ENCODE results near the gene TECPR1.
A peak's percentile ranks its signal among the peaks of the same experiment; 100 is the strongest.

TECPR1 gene

DNA sequence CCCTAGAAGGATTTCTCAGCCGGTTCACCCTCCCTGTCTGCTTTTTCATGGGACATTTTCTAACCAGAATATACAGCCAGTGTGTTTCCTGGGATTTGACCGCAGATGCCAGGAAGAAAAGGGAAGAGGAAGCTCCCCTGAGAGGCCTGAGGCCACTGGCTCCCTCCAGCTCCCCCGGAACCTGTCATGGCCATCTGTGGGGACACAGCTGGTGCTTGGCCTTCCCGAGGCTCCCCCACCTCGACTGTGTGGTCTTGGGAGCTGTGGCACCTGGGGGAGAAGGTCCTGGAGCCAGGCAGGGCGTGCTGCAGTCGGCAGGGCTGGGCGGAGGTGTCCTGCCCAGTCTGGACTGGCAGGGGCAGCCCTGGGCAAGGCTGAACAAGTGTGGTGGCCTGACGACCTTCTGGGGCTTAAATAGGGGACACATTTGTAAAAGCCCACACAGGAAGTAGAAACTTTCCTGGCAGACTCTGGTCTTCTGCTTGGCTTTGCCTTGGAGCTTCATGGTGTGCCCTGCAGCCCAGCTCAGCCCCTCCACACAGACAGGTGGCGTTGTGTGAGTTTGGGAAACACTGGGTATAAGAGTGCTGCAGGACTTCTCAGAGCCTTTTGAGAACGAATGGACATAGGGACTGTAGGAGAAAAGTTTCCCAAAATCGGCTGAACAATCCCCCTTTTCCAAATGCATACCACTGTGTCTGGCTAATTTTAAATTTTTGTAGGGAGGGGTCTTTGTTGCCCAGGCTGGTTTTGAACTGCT is 36.2 kb upstream of the TECPR1 start:
- Histone ChIP-seq H3K9me3 (ENCODE audit: control insufficient read depth, insufficient read depth, low read length) (no peaks in the 10 kb centered on the region), H3K36me3 (ENCODE audit: insufficient read depth, low read length) (peaks cover 2% of the 10 kb centered on the region), H3K4me1 (ENCODE audit: insufficient read depth, low read length) (peaks cover 35% of the 10 kb centered on the region), H3K9ac (ENCODE audit: low read depth, low read length) (no peak overlapping the region)

DNA sequence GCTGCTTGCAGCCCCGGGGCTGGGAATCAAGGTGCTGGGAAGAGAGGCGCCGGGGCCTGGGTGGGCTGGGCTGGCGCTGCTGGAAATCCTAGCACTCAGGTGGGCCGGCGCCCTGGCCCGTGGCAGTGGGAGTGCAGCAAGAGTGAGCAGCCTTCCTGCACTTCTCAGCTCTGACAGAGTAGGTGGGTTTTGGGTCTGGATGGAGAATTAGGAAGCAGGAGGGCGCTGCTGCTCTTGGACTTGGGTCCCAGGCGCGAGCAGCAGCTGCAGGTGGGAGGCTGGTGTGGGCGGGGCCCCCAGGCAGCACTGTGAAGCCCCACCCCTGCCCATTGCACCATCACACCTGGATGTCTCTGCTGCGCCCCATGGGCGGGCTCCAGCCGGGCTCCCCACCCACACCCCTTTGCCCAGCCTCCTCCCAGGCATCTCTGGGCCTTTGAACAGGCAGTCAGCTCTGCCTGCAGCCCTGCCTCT is 35.5 kb upstream of the TECPR1 start:
- Histone ChIP-seq H3K9ac (ENCODE audit: low read depth, low read length) (no peak overlapping the region), H3K4me1 (ENCODE audit: insufficient read depth, low read length) (peaks cover 42% of the 10 kb centered on the region), H3K36me3 (ENCODE audit: insufficient read depth, low read length) (peaks cover 6% of the 10 kb centered on the region), H3K9me3 (ENCODE audit: control insufficient read depth, insufficient read depth, low read length) (no peaks in the 10 kb centered on the region)

DNA sequence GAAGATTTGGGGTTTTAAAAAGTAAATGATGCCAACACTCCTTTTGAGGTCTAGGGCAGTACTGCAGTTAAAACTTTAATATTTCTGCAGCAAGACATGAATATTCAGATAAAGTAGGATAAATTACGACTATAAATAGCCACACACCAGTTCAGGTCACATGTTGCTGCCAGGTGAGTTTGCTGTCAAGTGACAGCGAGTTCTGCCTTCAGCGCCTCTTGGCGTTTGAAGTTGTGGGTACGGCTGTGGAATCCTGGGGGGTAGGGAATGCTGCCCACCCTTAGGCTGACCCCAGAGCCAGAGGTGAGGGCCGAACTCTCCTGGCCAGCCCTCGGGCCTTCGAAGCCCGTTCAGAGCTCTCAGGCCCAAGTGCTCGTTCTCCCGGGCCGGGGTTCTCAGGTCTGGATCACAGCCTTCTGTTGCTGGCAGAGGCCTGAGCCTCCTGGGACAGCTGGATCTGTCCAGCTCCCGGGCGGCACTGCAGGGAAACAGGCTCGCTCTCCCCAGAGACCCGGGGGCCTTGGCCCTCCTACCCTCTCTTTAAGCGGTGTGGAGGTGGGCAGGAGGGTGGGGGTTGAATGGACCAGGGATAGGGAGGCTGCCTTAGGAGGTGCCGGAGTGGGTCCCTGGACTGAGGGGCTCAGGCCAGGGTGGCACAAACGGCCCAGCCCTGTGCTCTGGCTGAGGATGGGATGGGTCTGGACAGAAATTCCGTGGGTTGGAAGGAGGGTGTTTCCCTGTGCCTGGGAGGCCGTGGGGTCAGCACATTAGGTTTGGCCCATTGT is 34.9 kb upstream of the TECPR1 start:
- Histone ChIP-seq H3K9ac (ENCODE audit: low read depth, low read length) (no peak overlapping the region), H3K4me1 (ENCODE audit: insufficient read depth, low read length) (peaks cover 43% of the 10 kb centered on the region)

DNA sequence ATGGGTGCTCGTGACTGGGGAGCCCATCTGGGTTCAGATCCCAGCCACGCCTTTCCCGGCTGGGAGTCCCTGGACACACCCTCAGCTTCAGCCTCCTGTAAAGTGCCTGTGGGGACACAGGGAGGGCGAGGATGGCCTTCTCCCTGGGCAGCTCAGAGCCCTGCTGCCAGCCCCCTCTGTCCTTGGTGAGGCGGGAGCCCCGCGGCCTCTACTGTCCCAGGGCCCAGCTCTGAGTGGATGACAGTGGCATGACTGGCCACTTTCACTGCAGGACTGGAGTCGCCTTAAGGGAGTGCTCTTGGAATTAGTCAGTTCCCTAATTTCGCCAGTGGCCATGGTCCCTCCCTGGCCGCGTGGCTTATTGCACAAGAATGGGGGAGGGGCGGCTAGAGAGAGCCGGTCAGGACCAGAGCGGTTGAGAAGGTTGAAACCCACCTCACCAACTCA is 34.1 kb upstream of the TECPR1 start:
- no peaks in the 10 kb centered on the region for H3K9me3 ChIP-seq (ENCODE audit: control insufficient read depth, insufficient read depth, low read length)
- peaks cover 4% of the 10 kb centered on the region for H3K36me3 ChIP-seq (ENCODE audit: insufficient read depth, low read length)
- H3K9ac ChIP-seq (ENCODE audit: low read depth, low read length), result no peak overlapping the region
- H3K4me1 ChIP-seq (ENCODE audit: insufficient read depth, low read length), result peaks cover 43% of the 10 kb centered on the region

More for the DNA sequence above, 34.9 kb upstream of the TECPR1 start:
- H3K36me3 ChIP-seq (ENCODE audit: insufficient read depth, low read length), result peaks cover 4% of the 10 kb centered on the region
- H3K9me3 ChIP-seq (ENCODE audit: control insufficient read depth, insufficient read depth, low read length), result no peaks in the 10 kb centered on the region

DNA sequence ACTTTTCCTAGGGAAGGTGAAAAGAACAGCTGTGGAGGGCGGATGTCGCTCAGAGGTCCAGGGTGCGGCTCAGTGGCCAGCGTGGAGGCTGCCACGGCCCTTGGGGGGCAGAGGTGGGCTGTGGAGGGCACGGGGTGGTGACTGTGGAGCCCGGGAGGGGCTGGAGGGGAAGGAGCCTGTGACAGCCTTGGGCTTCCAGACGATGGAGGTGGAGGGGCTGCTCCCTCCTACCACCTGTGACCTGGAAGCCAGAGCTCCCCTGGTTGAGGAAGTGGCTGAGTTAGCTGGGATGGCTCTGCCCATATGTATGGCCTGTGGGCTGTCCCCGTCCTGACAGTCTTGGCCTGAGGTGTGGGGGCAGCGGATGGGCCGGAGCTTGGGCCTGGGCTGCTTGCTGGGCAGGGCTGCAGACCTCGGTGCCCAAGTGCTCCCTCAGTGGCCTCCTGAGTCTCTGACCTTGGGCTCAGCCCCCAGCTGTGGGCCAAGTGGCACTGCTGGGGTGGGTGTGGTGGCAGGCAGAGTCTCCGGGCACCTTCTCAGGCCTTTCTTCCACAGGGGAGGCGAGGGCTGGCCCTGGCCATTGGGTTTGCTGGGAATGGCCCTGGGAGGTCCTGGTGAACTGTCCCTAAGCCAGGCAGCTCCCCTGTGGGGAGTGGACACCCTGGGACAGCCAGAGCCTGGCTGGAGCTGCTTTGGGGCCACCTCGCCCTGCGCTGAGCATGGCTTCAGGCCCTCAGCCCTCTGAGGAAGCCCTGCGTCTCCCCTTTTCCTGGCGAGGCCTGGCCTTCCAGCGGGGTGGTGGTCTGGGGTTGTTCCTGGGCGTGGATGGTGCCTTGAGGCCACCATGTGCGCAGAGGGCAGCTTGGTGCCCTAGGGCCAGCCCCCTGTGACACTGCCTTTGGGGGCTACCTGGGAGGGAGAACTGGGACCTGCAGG is 33.4 kb upstream of the TECPR1 start:
- no peaks in the 10 kb centered on the region for H3K9me3 ChIP-seq (ENCODE audit: control insufficient read depth, insufficient read depth, low read length)
- H3K36me3 ChIP-seq (ENCODE audit: insufficient read depth, low read length), result peaks cover 4% of the 10 kb centered on the region
- H3K9ac ChIP-seq (ENCODE audit: low read depth, low read length), result no peak overlapping the region
- peaks cover 43% of the 10 kb centered on the region for H3K4me1 ChIP-seq (ENCODE audit: insufficient read depth, low read length)

DNA sequence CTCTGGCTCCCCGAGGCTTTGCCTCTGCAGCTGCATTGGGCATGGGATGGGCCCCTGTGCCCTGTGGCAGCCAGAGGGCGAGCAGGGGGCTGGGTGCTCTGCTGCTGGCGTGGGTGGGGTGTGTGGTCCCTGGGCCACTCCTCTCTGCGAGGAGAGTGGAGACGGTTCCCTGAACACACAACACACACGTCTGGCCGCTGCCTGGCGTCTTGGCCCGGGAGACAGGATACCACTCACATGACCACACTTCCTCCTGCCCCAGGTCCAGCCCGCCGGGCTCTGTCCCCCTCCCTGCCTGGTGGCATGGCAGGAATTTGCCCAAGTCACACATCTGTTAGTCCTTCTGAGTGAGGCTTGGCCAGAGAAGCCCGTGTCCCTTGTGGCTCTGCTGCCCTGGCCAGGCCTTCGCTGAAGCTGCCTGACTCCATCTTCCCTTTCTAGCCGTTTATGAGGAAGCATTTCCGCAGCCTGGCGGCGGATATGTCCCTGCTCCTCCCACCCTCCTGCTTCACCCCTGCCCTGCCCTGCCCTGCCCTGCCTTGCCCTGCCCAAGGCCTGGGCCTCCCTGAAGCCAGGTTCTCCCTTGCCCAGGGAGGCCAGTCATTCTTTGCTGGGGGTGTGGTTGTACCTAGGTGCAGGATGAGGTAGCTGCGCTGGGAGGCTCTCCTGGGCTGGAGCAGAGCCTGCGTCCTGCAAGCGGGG is 32.5 kb upstream of the TECPR1 start:
- Histone ChIP-seq H3K9ac (ENCODE audit: low read depth, low read length) (no peak overlapping the region), H3K9me3 (ENCODE audit: control insufficient read depth, insufficient read depth, low read length) (no peaks in the 10 kb centered on the region), H3K4me1 (ENCODE audit: insufficient read depth, low read length) (peaks cover 43% of the 10 kb centered on the region), H3K36me3 (ENCODE audit: insufficient read depth, low read length) (peaks cover 4% of the 10 kb centered on the region)

DNA sequence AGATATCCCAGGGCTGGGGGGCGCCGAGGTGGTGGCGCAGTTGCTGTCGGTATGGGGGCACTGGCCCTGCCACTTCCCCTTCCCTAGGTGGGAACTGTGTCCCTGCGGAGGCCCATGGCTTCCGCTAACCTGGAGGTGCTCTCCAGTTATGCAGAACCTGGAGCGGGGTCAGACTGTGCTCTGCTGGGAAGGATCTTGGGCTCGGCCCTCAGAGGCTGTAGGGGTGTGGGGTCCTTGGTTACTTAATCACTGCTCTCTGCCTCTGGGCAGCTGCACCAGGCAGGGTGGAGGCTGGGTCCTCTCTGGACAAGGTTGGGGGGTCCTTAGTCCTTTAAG is 31.8 kb upstream of the TECPR1 start:
- Histone ChIP-seq H3K4me1 (ENCODE audit: insufficient read depth, low read length) (peaks cover 43% of the 10 kb centered on the region), H3K9ac (ENCODE audit: low read depth, low read length) (no peak overlapping the region), H3K9me3 (ENCODE audit: control insufficient read depth, insufficient read depth, low read length) (no peaks in the 10 kb centered on the region), H3K36me3 (ENCODE audit: insufficient read depth, low read length) (peaks cover 4% of the 10 kb centered on the region; the same call in 1 of the 2 replicates)

DNA sequence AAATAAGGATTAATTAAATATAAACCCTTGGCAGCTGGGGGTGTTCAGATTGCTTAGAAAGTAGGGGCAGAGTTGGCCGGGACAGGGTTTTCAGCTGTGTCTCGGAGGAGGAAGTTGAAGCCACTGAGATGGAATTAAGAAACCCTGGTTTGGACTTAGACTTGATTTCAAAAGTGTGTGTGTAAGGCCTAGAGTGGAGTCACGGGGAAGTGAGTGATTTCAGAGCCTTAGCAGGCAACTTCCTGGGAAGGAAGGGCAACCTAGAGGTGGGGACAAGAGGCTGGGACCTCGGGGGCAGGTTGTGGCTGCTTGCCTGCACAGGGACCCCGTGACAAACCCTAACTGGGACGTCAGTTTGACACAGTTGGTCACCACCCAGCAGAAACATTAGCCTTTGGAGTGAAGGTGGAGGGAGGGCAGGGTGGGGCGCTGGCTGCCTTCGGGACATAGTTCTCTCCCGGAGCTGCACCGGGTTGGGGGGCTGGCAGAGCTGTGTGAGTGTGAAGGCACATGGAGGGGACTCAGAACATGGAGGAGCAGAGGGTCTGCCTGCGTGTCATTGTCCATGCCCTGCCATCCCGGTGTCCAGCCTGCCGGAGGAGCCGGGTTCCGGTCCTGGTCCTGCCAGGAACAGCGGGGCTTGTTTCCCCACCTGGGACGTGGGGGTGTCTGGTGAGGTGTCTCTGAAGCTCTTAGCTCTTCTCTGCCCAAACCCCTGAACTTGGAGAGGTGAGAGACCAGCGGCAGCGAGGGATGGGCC is 31.3 kb upstream of the TECPR1 start:
- Histone ChIP-seq H3K9ac (ENCODE audit: low read depth, low read length) (peak overlapping the region; percentile 96; the same call in 1 of the 2 replicates), H3K4me1 (ENCODE audit: insufficient read depth, low read length) (peaks cover 43% of the 10 kb centered on the region)

DNA sequence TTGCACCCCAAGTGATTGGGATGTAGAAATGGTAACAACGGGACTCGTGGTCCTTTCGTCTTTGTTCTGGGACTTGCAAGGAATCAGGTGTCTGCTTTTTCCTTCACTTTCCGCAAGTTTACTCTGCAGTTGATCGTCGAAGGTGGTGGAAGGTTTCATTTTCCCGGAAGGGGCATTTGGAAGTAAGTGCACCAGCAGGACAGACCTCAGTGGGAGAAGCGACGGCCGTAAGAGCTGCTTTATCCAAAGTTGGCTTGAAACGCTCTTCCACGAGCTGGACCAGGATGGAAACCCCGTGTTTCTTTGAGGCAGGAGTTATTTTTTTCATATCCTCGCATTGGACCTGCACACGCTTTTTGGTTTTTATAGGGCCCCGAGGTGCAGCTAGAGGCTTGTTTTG is 30.7 kb upstream of the TECPR1 start:
- Histone ChIP-seq H3K4me1 (ENCODE audit: insufficient read depth, low read length) (peaks cover 38% of the 10 kb centered on the region), H3K36me3 (ENCODE audit: insufficient read depth, low read length) (peaks cover 4% of the 10 kb centered on the region; the same call in 1 of the 2 replicates), H3K9me3 (ENCODE audit: control insufficient read depth, insufficient read depth, low read length) (no peaks in the 10 kb centered on the region), H3K9ac (ENCODE audit: low read depth, low read length) (peak overlapping the region; percentile 96)

More for the DNA sequence above, 31.3 kb upstream of the TECPR1 start:
- H3K9me3 ChIP-seq (ENCODE audit: control insufficient read depth, insufficient read depth, low read length), result no peaks in the 10 kb centered on the region
- H3K36me3 ChIP-seq (ENCODE audit: insufficient read depth, low read length), result peaks cover 4% of the 10 kb centered on the region; the same call in 1 of the 2 replicates

DNA sequence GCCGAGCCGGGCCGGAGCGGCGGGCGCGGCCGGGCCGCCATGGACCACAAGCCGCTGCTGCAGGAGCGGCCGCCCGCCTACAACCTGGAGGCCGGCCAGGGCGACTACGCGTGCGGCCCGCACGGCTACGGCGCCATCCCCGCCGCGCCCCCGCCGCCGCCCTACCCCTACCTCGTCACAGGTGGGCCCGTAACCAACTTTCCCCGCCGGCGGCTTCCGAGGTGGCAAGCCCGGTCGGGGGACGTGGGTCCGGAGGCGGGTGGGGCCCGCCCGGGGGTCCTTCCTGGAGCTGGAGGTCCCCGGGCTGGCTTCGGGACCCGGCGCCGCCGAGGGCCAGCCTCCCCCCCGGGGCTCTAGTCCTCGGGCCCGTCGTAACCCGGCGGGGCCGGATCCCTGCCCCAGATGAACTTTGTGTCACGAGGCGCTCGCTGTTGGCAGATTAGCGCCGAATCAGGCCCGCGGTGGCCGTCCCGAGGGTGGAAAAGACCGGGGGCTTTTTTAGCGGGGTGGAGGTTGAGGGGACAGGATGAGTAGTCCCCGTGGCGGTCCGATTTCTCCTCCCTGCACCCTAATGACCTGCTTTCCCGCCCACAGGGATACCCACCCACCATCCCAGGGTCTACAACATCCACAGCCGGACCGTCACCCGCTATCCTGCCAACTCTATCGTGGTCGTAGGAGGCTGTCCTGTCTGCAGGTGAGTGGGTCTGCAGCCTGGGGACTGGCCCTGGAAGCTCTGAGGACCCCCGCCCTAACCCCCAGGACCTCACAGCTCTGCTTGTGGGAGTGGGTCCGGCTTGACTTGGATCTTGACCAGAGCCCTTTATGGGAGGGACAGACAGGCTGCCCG is 29.9 kb upstream of the TECPR1 start:
- Histone ChIP-seq H3K4me1 (ENCODE audit: insufficient read depth, low read length) (peaks cover 34% of the 10 kb centered on the region), H3K9ac (ENCODE audit: low read depth, low read length) (peak overlapping the region; percentile 96), H3K36me3 (ENCODE audit: insufficient read depth, low read length) (peaks cover 4% of the 10 kb centered on the region; the same call in 1 of the 2 replicates), H3K9me3 (ENCODE audit: control insufficient read depth, insufficient read depth, low read length) (no peaks in the 10 kb centered on the region)

DNA sequence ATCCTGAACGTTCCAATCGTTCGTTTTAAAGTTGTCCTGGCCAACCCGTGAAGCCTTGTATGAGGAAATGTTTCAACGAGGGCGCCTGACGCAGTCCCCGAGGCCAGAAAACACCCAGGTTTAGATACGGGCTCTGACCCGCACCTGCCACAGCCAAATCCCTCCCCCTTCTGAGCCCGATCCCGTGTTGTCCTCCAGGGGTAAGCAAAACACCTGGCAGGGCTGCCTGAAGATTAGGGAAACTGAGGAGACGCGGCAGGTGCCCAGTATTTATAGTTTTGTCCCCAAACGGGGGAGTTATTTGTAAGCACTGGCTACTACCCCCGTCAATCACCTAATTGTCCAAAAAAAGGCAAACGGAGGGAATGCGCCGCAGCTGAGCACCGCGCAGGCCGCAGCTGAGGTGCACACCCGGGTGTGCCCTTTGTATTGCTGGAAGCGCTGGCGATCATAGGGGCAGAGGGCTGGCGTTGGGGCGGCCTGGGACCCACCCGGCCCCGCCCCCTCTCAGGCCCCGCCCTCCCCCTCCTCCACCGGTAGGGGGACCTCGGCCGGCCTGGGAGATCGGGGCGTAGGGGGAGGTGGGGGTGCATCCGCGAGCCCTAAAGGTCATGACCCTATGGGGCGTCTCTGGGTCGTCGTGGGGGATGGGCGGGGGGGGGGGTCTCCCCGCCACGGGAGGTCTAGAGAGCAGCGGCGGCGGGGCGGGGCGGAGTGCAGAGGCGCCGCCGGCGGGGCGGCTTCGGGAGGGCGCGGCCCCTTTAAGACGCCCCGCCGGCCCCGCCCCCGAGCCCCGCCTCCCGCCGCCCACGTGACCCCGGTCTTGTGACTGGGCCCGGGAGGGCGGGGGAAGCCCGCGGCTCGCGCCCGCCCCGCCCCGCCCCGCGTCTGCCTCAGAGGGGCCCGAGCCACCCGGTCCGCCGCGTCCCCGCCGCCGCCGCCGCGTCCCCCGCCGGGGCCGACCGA is 29.0 kb upstream of the TECPR1 start, which contains the start of gene BRI3:
TSS of gene BRI3 (plus strand) at position 896 of the 966 bp plus-strand sequence. CDS start 110 bp downstream, outside the sequence.
- H3K36me3 ChIP-seq (ENCODE audit: insufficient read depth, low read length), result peaks cover 4% of the 10 kb centered on the region; the same call in 1 of the 2 replicates
- H3K9ac ChIP-seq (ENCODE audit: low read depth, low read length), result peak within 1 kb of the TSS; percentile 96
- no peaks in the 10 kb centered on the region for H3K9me3 ChIP-seq (ENCODE audit: control insufficient read depth, insufficient read depth, low read length)
- peaks cover 25% of the 10 kb centered on the region; the same call in 1 of the 2 replicates for H3K4me1 ChIP-seq (ENCODE audit: insufficient read depth, low read length)

Measured in ES-I3 (cell line).